ENCODE data around the gene MBD4. TPM values are rescaled to one million over a fixed set of nuclear protein-coding genes. Genes with fewer than 3 reads are reported as not detected.
"Not testable (repeated sequence)": the region's sequence is repeated elsewhere in the genome, so short reads cannot be mapped to it uniquely, and the experiment has no call there.

Gene MBD4
- 30.6 TPM for total RNA-seq

GRCh38 chr3:129439817-129440617 lies at the start of gene MBD4, which contains the start of gene IFT122:
Gene MBD4, minus strand, starts transcription at chr3:129439948. Its CDS starts 115 bp downstream, at chr3:129439833.
Gene IFT122, plus strand, starts transcription at chr3:129440224. Its CDS starts 107 bp downstream, at chr3:129440331.
- ATAC-seq (peak; percentile 97), DNase-seq (ENCODE audit: low spot score) (peak; percentile 98)
- intact Hi-C loops (cut with DNase I): no loop called here

GRCh38 chr3:129489258-129489657 lies 49.5 kb upstream of the MBD4 start:
- intact Hi-C loops (cut with DNase I): loop anchor here (10.0 kb wide), 1 partner anchor 336 kb away; no protein-coding TSS in a partner anchor
- not testable (repeated sequence) for DNase-seq (ENCODE audit: low spot score); ATAC-seq

GRCh38 chr3:129487868-129488335 lies 48.2 kb upstream of the MBD4 start:
- intact Hi-C loops (cut with DNase I): loop anchor here (10.0 kb wide), 1 partner anchor 337 kb away; no protein-coding TSS in a partner anchor
- not testable (repeated sequence) for ATAC-seq

GRCh38 chr3:129487183-129487867 lies 47.6 kb upstream of the MBD4 start:
- intact Hi-C loops (cut with DNase I): loop anchor here (10.0 kb wide), 1 partner anchor 337 kb away; no protein-coding TSS in a partner anchor
- ATAC-seq (no peak), DNase-seq (ENCODE audit: low spot score) (no peak)

More at GRCh38 chr3:129487868-129488335, 48.2 kb upstream of the MBD4 start:
- not testable (repeated sequence) for DNase-seq (ENCODE audit: low spot score)

GRCh38 chr3:129486664-129487035 lies 46.9 kb upstream of the MBD4 start:
- ATAC-seq: no peak
- intact Hi-C loops (cut with DNase I): loop anchor here (10.0 kb wide), 1 partner anchor 338 kb away; no protein-coding TSS in a partner anchor
- no peak for DNase-seq (ENCODE audit: low spot score)

GRCh38 chr3:129485721-129486663 lies 46.2 kb upstream of the MBD4 start:
- DNase-seq (ENCODE audit: low spot score) (peak; percentile 85), ATAC-seq (peak; percentile 74)
- intact Hi-C loops (cut with DNase I): loop anchor here (10.0 kb wide), 1 partner anchor 339 kb away; no protein-coding TSS in a partner anchor

GRCh38 chr3:129485146-129485545 lies 45.4 kb upstream of the MBD4 start:
- not testable (repeated sequence) for ATAC-seq; DNase-seq (ENCODE audit: low spot score)
- intact Hi-C loops (cut with DNase I): loop anchor here (10.0 kb wide), 1 partner anchor 340 kb away; no protein-coding TSS in a partner anchor

- no peak for ATAC-seq
- intact Hi-C loops (cut with DNase I): loop anchor here (10.0 kb wide), 1 partner anchor 341 kb away; no protein-coding TSS in a partner anchor
- DNase-seq (ENCODE audit: low spot score): no peak
Observed at GRCh38 chr3:129483870-129484269, 44.1 kb upstream of the MBD4 start.

GRCh38 chr3:129482721-129483120 lies 43.0 kb upstream of the MBD4 start:
- DNase-seq (ENCODE audit: low spot score) (no peak), ATAC-seq (no peak)
- intact Hi-C loops (cut with DNase I): loop anchor here (10.0 kb wide), 1 partner anchor 342 kb away; no protein-coding TSS in a partner anchor

- intact Hi-C loops (cut with DNase I): loop anchor here (10.0 kb wide), 1 partner anchor 343 kb away; no protein-coding TSS in a partner anchor
- DNase-seq (ENCODE audit: low spot score): peak; percentile 70
- peak; percentile 86 for ATAC-seq
Observed at GRCh38 chr3:129481766-129482332, 42.1 kb upstream of the MBD4 start.

- DNase-seq (ENCODE audit: low spot score) (peak; percentile 76), ATAC-seq (peak; percentile 42)
- intact Hi-C loops (cut with DNase I): loop anchor here (10.0 kb wide), 1 partner anchor 344 kb away; no protein-coding TSS in a partner anchor
Observed at GRCh38 chr3:129481225-129481765, 41.5 kb upstream of the MBD4 start.

- no peak for DNase-seq (ENCODE audit: low spot score)
- intact Hi-C loops (cut with DNase I): loop anchor here (10.0 kb wide), 1 partner anchor 492 kb away; no protein-coding TSS in a partner anchor
- no peak for ATAC-seq
Observed at GRCh38 chr3:129476586-129476985, 36.8 kb upstream of the MBD4 start.

GRCh38 chr3:129475863-129476262 lies 36.1 kb upstream of the MBD4 start:
- DNase-seq (ENCODE audit: low spot score) (no peak), ATAC-seq (no peak)
- intact Hi-C loops (cut with DNase I): loop anchor here (10.0 kb wide), 1 partner anchor 491 kb away; no protein-coding TSS in a partner anchor

GRCh38 chr3:129474984-129475804 lies 35.4 kb upstream of the MBD4 start:
- no peak for DNase-seq (ENCODE audit: low spot score)
- intact Hi-C loops (cut with DNase I): loop anchor here (10.0 kb wide), 1 partner anchor 490 kb away; no protein-coding TSS in a partner anchor
- no peak for ATAC-seq

GRCh38 chr3:129473769-129474152 lies 34.0 kb upstream of the MBD4 start:
- no peak for DNase-seq (ENCODE audit: low spot score)
- intact Hi-C loops (cut with DNase I): loop anchor here (10.0 kb wide), 1 partner anchor 489 kb away; no protein-coding TSS in a partner anchor
- no peak for ATAC-seq

- DNase-seq (ENCODE audit: low spot score): no peak
- no peak for ATAC-seq
- intact Hi-C loops (cut with DNase I): loop anchor here (10.0 kb wide), 1 partner anchor 488 kb away; no protein-coding TSS in a partner anchor
Observed at GRCh38 chr3:129473067-129473768, 33.5 kb upstream of the MBD4 start.

Data from sciatic nerve (tissue), 2 donors.